ENCODE data around the gene SLC22A4. TPM values are rescaled to one million over a fixed set of nuclear protein-coding genes. Genes with fewer than 3 reads are reported as not detected.

Gene SLC22A4
- total RNA-seq, 1 donor from 2014 or later: 0.48 TPM

- Mint-ChIP-seq H3K4me1 (ENCODE audit: low read depth) (peaks cover 2% of the 10 kb centered on the region), H3K27me3 (peaks cover 7% of the 10 kb centered on the region), H3K36me3 (ENCODE audit: insufficient read depth) (no peaks in the 10 kb centered on the region), H3K27ac (no peak overlapping the region), H3K4me3 (ENCODE audit: low read depth) (no peak overlapping the region), H3K9me3 (ENCODE audit: low read depth) (no peaks in the 10 kb centered on the region)
- no peak for DNase-seq (ENCODE audit: low spot score, unreplicated experiment)
- no peak for TF ChIP-seq CTCF (IDR thresholded peaks at IDR 0.05; ENCODE audit: unreplicated experiment)
Observed at GRCh38 chr5:132280371-132281240, 13.6 kb upstream of the SLC22A4 start.

DNA sequence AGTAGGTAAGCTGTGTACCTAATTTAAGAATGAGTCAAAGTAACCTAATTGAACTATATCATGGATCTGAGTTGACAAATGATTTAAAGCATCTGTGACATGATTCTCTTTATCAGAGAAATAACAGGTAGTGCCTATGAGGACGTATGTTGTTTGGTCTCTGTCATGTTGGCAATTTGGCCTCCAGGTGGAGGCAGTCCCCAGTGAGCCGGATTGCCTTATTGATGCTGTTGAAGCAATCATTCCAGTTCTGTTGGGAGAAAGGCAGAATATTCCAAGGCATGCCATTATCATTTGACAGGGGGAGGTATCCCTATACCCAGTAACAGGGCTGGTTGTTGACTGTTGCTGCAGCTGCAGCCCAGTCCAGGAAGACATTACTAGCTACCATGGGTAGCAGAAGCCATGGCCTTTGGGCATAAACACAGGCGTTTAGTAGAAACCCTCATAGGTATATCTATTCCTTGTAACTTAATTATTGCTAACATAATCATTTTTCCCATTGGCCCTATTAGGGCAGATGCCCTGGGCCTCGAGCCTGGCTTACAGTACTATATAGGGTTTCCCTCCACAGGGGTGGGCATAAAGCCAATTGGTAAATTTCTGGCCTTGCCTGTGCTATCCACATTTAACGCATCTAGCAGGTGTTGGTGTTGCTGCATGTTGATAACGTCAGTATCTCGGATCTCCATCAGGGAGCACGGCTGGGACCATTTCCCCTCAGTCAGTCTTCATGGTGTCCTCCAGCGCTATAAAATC is 12.2 kb upstream of the SLC22A4 start:
- no peaks in the 10 kb centered on the region for H3K36me3 Mint-ChIP-seq (ENCODE audit: insufficient read depth)
- no peak for TF ChIP-seq CTCF (IDR thresholded peaks at IDR 0.05; ENCODE audit: unreplicated experiment)
- H3K9me3 Mint-ChIP-seq (ENCODE audit: low read depth): no peaks in the 10 kb centered on the region
- no peak for DNase-seq (ENCODE audit: low spot score, unreplicated experiment)
- peaks cover 2% of the 10 kb centered on the region for H3K4me1 Mint-ChIP-seq (ENCODE audit: low read depth)
- H3K4me3 Mint-ChIP-seq (ENCODE audit: low read depth): no peak overlapping the region
- H3K27me3 Mint-ChIP-seq: peaks cover 7% of the 10 kb centered on the region
- H3K27ac Mint-ChIP-seq: no peak overlapping the region

- Mint-ChIP-seq H3K27me3 (peaks cover 9% of the 10 kb centered on the region), H3K9me3 (ENCODE audit: low read depth) (no peaks in the 10 kb centered on the region), H3K36me3 (ENCODE audit: insufficient read depth) (no peaks in the 10 kb centered on the region), H3K4me3 (ENCODE audit: low read depth) (no peak overlapping the region), H3K4me1 (ENCODE audit: low read depth) (no peaks in the 10 kb centered on the region), H3K27ac (no peak overlapping the region)
- DNase-seq (ENCODE audit: low spot score, unreplicated experiment): no peak
- peak; percentile 55 for TF ChIP-seq CTCF (IDR thresholded peaks at IDR 0.05; ENCODE audit: unreplicated experiment)
Observed at GRCh38 chr5:132283423-132284043, 10.7 kb upstream of the SLC22A4 start.

GRCh38 chr5:132289097-132289496 is 5.1 kb upstream of the SLC22A4 start:
- Mint-ChIP-seq H3K4me1 (ENCODE audit: low read depth) (peaks cover 5% of the 10 kb centered on the region), H3K9me3 (ENCODE audit: low read depth) (no peaks in the 10 kb centered on the region)

More at GRCh38 chr5:132289097-132289496, 5.1 kb upstream of the SLC22A4 start:
- Mint-ChIP-seq H3K4me3 (ENCODE audit: low read depth) (no peak overlapping the region), H3K27ac (no peak overlapping the region), H3K27me3 (peaks cover 8% of the 10 kb centered on the region), H3K36me3 (ENCODE audit: insufficient read depth) (no peaks in the 10 kb centered on the region)
- DNase-seq (ENCODE audit: low spot score, unreplicated experiment): no peak
- no peak for TF ChIP-seq CTCF (IDR thresholded peaks at IDR 0.05; ENCODE audit: unreplicated experiment)

Data from progenitor cell of endocrine pancreas (in vitro differentiated cells).